Measurements from ENCODE around the gene LPP. TPM values are rescaled to one million over a fixed set of nuclear protein-coding genes. Genes with fewer than 3 reads are reported as not detected.
A peak's percentile ranks its signal among the peaks of the same experiment; 100 is the strongest.

The LPP gene
- total RNA-seq, 1 experiment from 2014 or later = 20.2 TPM

- in situ Hi-C loops (cut with HindIII; ENCODE audit: low pct_unique_long_range_greater_than_20kb, low sequenced_read_pairs) = no loop called here
- no peak for DNase-seq (ENCODE audit: low read depth, low spot score)
Observed at GRCh38 chr3:188819939-188820338, 666.0 kb downstream of the LPP start.

- no peak for DNase-seq (ENCODE audit: low read depth, low spot score)
- in situ Hi-C loops (cut with HindIII; ENCODE audit: low pct_unique_long_range_greater_than_20kb, low sequenced_read_pairs) = no loop called here
Observed at GRCh38 chr3:188822004-188822403, 668.0 kb downstream of the LPP start.

GRCh38 chr3:188822411-188822810, 668.5 kb downstream of the LPP start:
- in situ Hi-C loops (cut with HindIII; ENCODE audit: low pct_unique_long_range_greater_than_20kb, low sequenced_read_pairs) = no loop called here
- DNase-seq (ENCODE audit: low read depth, low spot score) = no peak

GRCh38 chr3:188824566-188824965, 670.6 kb downstream of the LPP start:
- in situ Hi-C loops (cut with HindIII; ENCODE audit: low pct_unique_long_range_greater_than_20kb, low sequenced_read_pairs) = no loop called here
- no peak for DNase-seq (ENCODE audit: low read depth, low spot score)

- in situ Hi-C loops (cut with HindIII; ENCODE audit: low pct_unique_long_range_greater_than_20kb, low sequenced_read_pairs) = no loop called here
- no peak for DNase-seq (ENCODE audit: low read depth, low spot score)
Observed at GRCh38 chr3:188825901-188826300, 671.9 kb downstream of the LPP start.

GRCh38 chr3:188826574-188826973, 672.6 kb downstream of the LPP start:
- no peak for DNase-seq (ENCODE audit: low read depth, low spot score)
- in situ Hi-C loops (cut with HindIII; ENCODE audit: low pct_unique_long_range_greater_than_20kb, low sequenced_read_pairs) = no loop called here

GRCh38 chr3:188827103-188827502, 673.1 kb downstream of the LPP start:
- in situ Hi-C loops (cut with HindIII; ENCODE audit: low pct_unique_long_range_greater_than_20kb, low sequenced_read_pairs) = no loop called here

GRCh38 chr3:188827576-188827975, 673.6 kb downstream of the LPP start:
- no peak for DNase-seq (ENCODE audit: low read depth, low spot score)
- in situ Hi-C loops (cut with HindIII; ENCODE audit: low pct_unique_long_range_greater_than_20kb, low sequenced_read_pairs) = no loop called here

More at GRCh38 chr3:188827103-188827502, 673.1 kb downstream of the LPP start:
- DNase-seq (ENCODE audit: low read depth, low spot score) = no peak

GRCh38 chr3:188829130-188829529, 675.2 kb downstream of the LPP start:
- in situ Hi-C loops (cut with HindIII; ENCODE audit: low pct_unique_long_range_greater_than_20kb, low sequenced_read_pairs) = no loop called here

GRCh38 chr3:188829576-188829975, 675.6 kb downstream of the LPP start:
- peak; percentile 21 for DNase-seq (ENCODE audit: low read depth, low spot score)
- in situ Hi-C loops (cut with HindIII; ENCODE audit: low pct_unique_long_range_greater_than_20kb, low sequenced_read_pairs) = no loop called here

More at GRCh38 chr3:188829130-188829529, 675.2 kb downstream of the LPP start:
- no peak for DNase-seq (ENCODE audit: low read depth, low spot score)

- in situ Hi-C loops (cut with HindIII; ENCODE audit: low pct_unique_long_range_greater_than_20kb, low sequenced_read_pairs) = no loop called here
- peak; percentile 56 for DNase-seq (ENCODE audit: low read depth, low spot score)
Observed at GRCh38 chr3:188830893-188831292, 676.9 kb downstream of the LPP start.

- DNase-seq (ENCODE audit: low read depth, low spot score) = no peak
- in situ Hi-C loops (cut with HindIII; ENCODE audit: low pct_unique_long_range_greater_than_20kb, low sequenced_read_pairs) = no loop called here
Observed at GRCh38 chr3:188832146-188832545, 678.2 kb downstream of the LPP start.

- no peak for DNase-seq (ENCODE audit: low read depth, low spot score)
- in situ Hi-C loops (cut with HindIII; ENCODE audit: low pct_unique_long_range_greater_than_20kb, low sequenced_read_pairs) = no loop called here
Observed at GRCh38 chr3:188832961-188833721, 679.2 kb downstream of the LPP start.

- in situ Hi-C loops (cut with HindIII; ENCODE audit: low pct_unique_long_range_greater_than_20kb, low sequenced_read_pairs) = no loop called here
- DNase-seq (ENCODE audit: low read depth, low spot score) = no peak
Observed at GRCh38 chr3:188834349-188834748, 680.4 kb downstream of the LPP start.

GRCh38 chr3:188839187-188839695, 685.3 kb downstream of the LPP start:
- DNase-seq (ENCODE audit: low read depth, low spot score) = no peak
- in situ Hi-C loops (cut with HindIII; ENCODE audit: low pct_unique_long_range_greater_than_20kb, low sequenced_read_pairs) = no loop called here

- DNase-seq (ENCODE audit: low read depth, low spot score) = no peak
- in situ Hi-C loops (cut with HindIII; ENCODE audit: low pct_unique_long_range_greater_than_20kb, low sequenced_read_pairs) = no loop called here
Observed at GRCh38 chr3:188840290-188840689, 686.3 kb downstream of the LPP start.

- in situ Hi-C loops (cut with HindIII; ENCODE audit: low pct_unique_long_range_greater_than_20kb, low sequenced_read_pairs) = no loop called here
Observed at GRCh38 chr3:188841906-188842305, 687.9 kb downstream of the LPP start.

GRCh38 chr3:188842639-188843038, 688.7 kb downstream of the LPP start:
- in situ Hi-C loops (cut with HindIII; ENCODE audit: low pct_unique_long_range_greater_than_20kb, low sequenced_read_pairs) = no loop called here
- DNase-seq (ENCODE audit: low read depth, low spot score) = no peak

More at GRCh38 chr3:188841906-188842305, 687.9 kb downstream of the LPP start:
- no peak for DNase-seq (ENCODE audit: low read depth, low spot score)

- in situ Hi-C loops (cut with HindIII; ENCODE audit: low pct_unique_long_range_greater_than_20kb, low sequenced_read_pairs) = no loop called here
Observed at GRCh38 chr3:188844096-188844495, 690.1 kb downstream of the LPP start.

More at GRCh38 chr3:188844096-188844495, 690.1 kb downstream of the LPP start:
- DNase-seq (ENCODE audit: low read depth, low spot score) = no peak

Measured in SK-MEL-5 (cell line).